Panc1 (cell line): ENCODE measurements around the gene OGDH. TPM values are rescaled to one million over a fixed set of nuclear protein-coding genes. Genes with fewer than 3 reads are reported as not detected.

ENCODE experiments used
- ATAC-seq: fragments of 200-7000 bp; cut with Tn5 transposase; 2 replicates; pipeline ENCODE4 v1.9.1; 2020; ENCODE audit warnings: mild to moderate bottlenecking, moderate library complexity
- BruUV-seq: library from RNA; stranded (reverse); fragments of 400-500 nt; replicated peaks from 2 replicates; lab custom pipeline; 2021; lab: Mats Ljungman, UMichigan
- CTCF ChIA-PET: fragments of 300-600 bp; sonication (Branson Sonifier 250); formaldehyde crosslinking; loops from one replicate; lab custom pipeline; 2022; ENCODE audit warnings: antibody characterized with exemption; lab: Charles Lee
- POLR2A ChIA-PET: fragments of 300-600 bp; sonication (Branson Sonifier 250); formaldehyde crosslinking; loops from one replicate; lab custom pipeline; 2022; ENCODE audit warnings: antibody characterized with exemption; lab: Charles Lee
- DNase-seq: peaks from one replicate; pipeline ENCODE4 v3.0.0-alpha.2; 2010; ENCODE audit warnings: low read depth, low spot score
- H3K27ac ChIP-seq: 2 replicates; pipeline ENCODE4 v1.5.1; 2011; ENCODE audit warnings: mild to moderate bottlenecking, low read length, inconsistent platforms
- H3K27me3 ChIP-seq: fragments of 200-500 bp; sonication (Bioruptor generic); 2 replicates; pipeline ENCODE4 v1.6.0; 2014; ENCODE audit warnings: low read length, inconsistent platforms; ENCODE audit not compliant: control insufficient read depth, insufficient read depth
- H3K36me3 ChIP-seq: fragments of 200-500 bp; sonication (Bioruptor generic); 2 replicates; pipeline ENCODE4 v1.5.1; 2014; ENCODE audit warnings: inconsistent platforms, mild to moderate bottlenecking, low read length, moderate library complexity; ENCODE audit not compliant: control insufficient read depth, insufficient read depth
- H3K4me1 ChIP-seq: 2 replicates; pipeline ENCODE4 v1.5.1; 2011; ENCODE audit warnings: inconsistent platforms, mild to moderate bottlenecking, low read length, moderate library complexity; ENCODE audit not compliant: control insufficient read depth, insufficient read depth
- H3K4me3 ChIP-seq, 2 experiments: 2 replicates each; pipeline ENCODE4 v1.5.1; 2011 to 2012; ENCODE audit warnings: low read depth in 2 of 2, low read length in 2 of 2, mild to moderate bottlenecking in 2 of 2, inconsistent platforms in 1 of 2, moderate library complexity in 1 of 2
- H3K9me3 ChIP-seq: fragments of 200-500 bp; sonication (Bioruptor generic); 2 replicates; pipeline ENCODE4 v1.5.1; 2014; ENCODE audit warnings: low read depth, mild to moderate bottlenecking, inconsistent platforms, low read length, moderate library complexity; ENCODE audit not compliant: control insufficient read depth, insufficient read depth
- CTCF ChIP-seq: fragments of 450-650 bp; IDR thresholded peaks from 2 replicates; pipeline ENCODE4 v1.5.1; 2017; ENCODE audit warnings: mild to moderate bottlenecking
- POLR2AphosphoS5 ChIP-seq: IDR thresholded peaks from 2 replicates; pipeline ENCODE4 v1.6.1; 2012; ENCODE audit warnings: mild to moderate bottlenecking, low read depth, low read length, moderate library complexity
- REST ChIP-seq, 2 experiments: IDR thresholded peaks; 2 replicates each; pipeline ENCODE4 v1.6.1; 2011 to 2012; ENCODE audit warnings: low read depth in 2 of 2, control low read depth in 1 of 2, low read length in 1 of 2, mild to moderate bottlenecking in 1 of 2, moderate library complexity in 1 of 2; ENCODE audit not compliant: insufficient read depth in 1 of 2
- SIN3A ChIP-seq: IDR thresholded peaks from 2 replicates; pipeline ENCODE4 v1.6.1; 2012; ENCODE audit warnings: low read depth, mild to moderate bottlenecking, low read length, moderate library complexity, borderline replicate concordance; ENCODE audit not compliant: insufficient read depth
- TCF7L2 ChIP-seq: IDR thresholded peaks from 2 replicates; pipeline ENCODE4 v1.6.1; 2011; ENCODE audit warnings: mild to moderate bottlenecking, low read depth, low read length, inconsistent platforms
- in situ Hi-C: cut with HindIII; loops from 2 replicates; pipeline ENCODE4 v1.10.0; 2016; ENCODE audit warnings: low sequenced_read_pairs, low pct_unique_long_range_greater_than_20kb
- intact Hi-C: fragments of 100-400 bp; cut with micrococcal nuclease; formaldehyde crosslinking; loops from one replicate; pipeline ENCODE4 v1.10.0; 2022; ENCODE audit not compliant: unreplicated experiment
- total RNA-seq: library from RNA; stranded (reverse); gene quantifications from one replicate; pipeline ENCODE4 v1.2.1, GENCODE V29; 2021; ENCODE audit not compliant: unreplicated experiment

The OGDH gene
- total RNA-seq, 1 experiment from 2014 or later = 166 TPM

- Histone ChIP-seq H3K9me3 (no peaks in the 10 kb centered on the region), H3K27me3 (no peaks in the 10 kb centered on the region), H3K27ac (no peak overlapping the region), H3K36me3 (no peaks in the 10 kb centered on the region), H3K4me3 (peak overlapping the region in 1 of 2 experiments; percentile 95; a peak in 2 of 4 replicates), H3K4me1 (peaks cover 8% of the 10 kb centered on the region; the same call in 1 of the 2 replicates)
- BruUV-seq = no TSS peak
- in situ Hi-C loops (no loop called here), intact Hi-C loops (no loop called here)
- TF ChIP-seq CTCF = no peak
- TF ChIP-seq POLR2AphosphoS5 = no peak
- no peak for TF ChIP-seq SIN3A
- no peak for TF ChIP-seq REST (IDR thresholded peaks at IDR 0.05; ENCODE audit: insufficient read depth in 1 of 2, low read depth in 2 of 2, low read length in 1 of 2)
- no peak for TF ChIP-seq TCF7L2
- POLR2A ChIA-PET = interaction anchor here (0.7 kb wide), 1 partner anchor 11 kb away, joined by 3 read pairs; no protein-coding TSS in a partner anchor
- ATAC-seq (no peak), DNase-seq (no peak)
- CTCF ChIA-PET = interaction anchor here (0.6 kb wide), 1 partner anchor 26 kb away, joined by 4 read pairs; no protein-coding TSS in a partner anchor
These were observed 1.5 kb upstream of the OGDH start for GRCh38 chr7:44604941-44605340.

GRCh38 chr7:44607141-44608068 is 978 bp downstream of the OGDH start:
- BruUV-seq = TSS peak; percentile 84
- peak overlapping the region; percentile 94 for H3K27ac ChIP-seq
- no peak for DNase-seq
- TF ChIP-seq TCF7L2 = peak; percentile 90
- TF ChIP-seq SIN3A = no peak
- no peak for TF ChIP-seq POLR2AphosphoS5
- 0 out of 4 replicates have a peak, but pooled peaks of 1 of the 2 experiments have one; percentile 33 for TF ChIP-seq REST (IDR thresholded peaks at IDR 0.05; ENCODE audit: insufficient read depth in 1 of 2, low read depth in 2 of 2, low read length in 1 of 2)
- no peak for TF ChIP-seq CTCF
- ChIA-PET CTCF (no interaction called here), POLR2A (interaction anchor here (0.5 to 0.6 kb wide), 2 partner anchors 251 to 682 kb away, joined by 4 to 11 read pairs; no protein-coding TSS in a partner anchor)
- no peaks in the 10 kb centered on the region for H3K9me3 ChIP-seq
- no peak for ATAC-seq
- no peaks in the 10 kb centered on the region for H3K36me3 ChIP-seq
- peak overlapping the region; percentile 62 to 95 for H3K4me3 ChIP-seq
- no peaks in the 10 kb centered on the region for H3K27me3 ChIP-seq
- H3K4me1 ChIP-seq = peaks cover 8% of the 10 kb centered on the region; the same call in 1 of the 2 replicates
- in situ Hi-C loops (no loop called here), intact Hi-C loops (no loop called here)
